Epithelial cell of esophagus (primary cell): ENCODE results near the gene LHFPL3.

Source experiments
- DNase-seq: peaks from one replicate; pipeline ENCODE4 v3.0.0; 2010; ENCODE audit warnings: low read depth
- H3K4me3 ChIP-seq: 2 replicates; pipeline ENCODE4 v1.5.1; 2011; ENCODE audit warnings: mild to moderate bottlenecking, low read length, control low read depth
- TF ChIP-seq, protein P1 (sequence below): IDR thresholded peaks from 2 replicates; pipeline ENCODE4 v1.5.1; 2011; ENCODE audit warnings: low read depth, mild to moderate bottlenecking, low read length, control low read depth, inconsistent platforms; ENCODE audit not compliant: insufficient read depth; ENCODE audit errors: missing control alignments

Gene LHFPL3

DNA sequence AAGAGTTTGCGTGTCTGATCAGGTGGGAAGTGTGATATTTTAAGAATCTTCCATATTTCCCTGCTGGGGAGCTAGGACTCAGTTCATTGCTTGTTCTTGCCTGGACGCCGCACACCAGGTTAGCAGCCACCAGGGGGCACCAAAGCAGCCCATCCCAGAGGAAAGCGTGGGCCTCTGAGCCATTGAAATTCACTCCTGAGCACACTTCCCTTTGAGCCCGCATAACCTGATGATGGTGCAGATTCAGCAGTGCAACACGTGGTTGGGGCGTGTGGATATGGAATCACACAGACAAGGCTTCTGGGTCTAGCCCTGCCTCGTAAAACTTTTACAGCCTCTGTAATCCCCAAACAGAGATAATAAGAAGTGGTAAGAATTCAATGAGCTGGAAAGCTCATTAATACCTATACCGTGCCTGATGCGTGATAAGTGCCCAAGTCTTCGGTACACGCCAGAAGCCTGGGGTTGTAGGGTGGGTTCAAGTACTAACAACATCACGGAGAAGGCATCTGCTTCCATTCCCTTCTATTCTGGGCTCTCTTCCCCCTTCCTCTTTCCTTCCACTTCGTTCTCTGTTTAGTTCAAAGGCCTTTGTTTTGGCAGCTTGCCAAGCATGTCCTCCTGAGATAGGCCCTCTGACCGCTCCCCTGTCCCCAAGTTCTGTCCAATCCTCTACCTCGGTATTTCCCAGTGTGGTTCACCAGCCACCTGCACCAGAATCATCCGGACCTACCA lies 555.5 kb downstream of the LHFPL3 start:
- no peak overlapping the region for H3K4me3 ChIP-seq
- DNase-seq, result peak; percentile 86
- TF ChIP-seq, protein P1, sequence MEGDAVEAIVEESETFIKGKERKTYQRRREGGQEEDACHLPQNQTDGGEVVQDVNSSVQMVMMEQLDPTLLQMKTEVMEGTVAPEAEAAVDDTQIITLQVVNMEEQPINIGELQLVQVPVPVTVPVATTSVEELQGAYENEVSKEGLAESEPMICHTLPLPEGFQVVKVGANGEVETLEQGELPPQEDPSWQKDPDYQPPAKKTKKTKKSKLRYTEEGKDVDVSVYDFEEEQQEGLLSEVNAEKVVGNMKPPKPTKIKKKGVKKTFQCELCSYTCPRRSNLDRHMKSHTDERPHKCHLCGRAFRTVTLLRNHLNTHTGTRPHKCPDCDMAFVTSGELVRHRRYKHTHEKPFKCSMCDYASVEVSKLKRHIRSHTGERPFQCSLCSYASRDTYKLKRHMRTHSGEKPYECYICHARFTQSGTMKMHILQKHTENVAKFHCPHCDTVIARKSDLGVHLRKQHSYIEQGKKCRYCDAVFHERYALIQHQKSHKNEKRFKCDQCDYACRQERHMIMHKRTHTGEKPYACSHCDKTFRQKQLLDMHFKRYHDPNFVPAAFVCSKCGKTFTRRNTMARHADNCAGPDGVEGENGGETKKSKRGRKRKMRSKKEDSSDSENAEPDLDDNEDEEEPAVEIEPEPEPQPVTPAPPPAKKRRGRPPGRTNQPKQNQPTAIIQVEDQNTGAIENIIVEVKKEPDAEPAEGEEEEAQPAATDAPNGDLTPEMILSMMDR, result peak; percentile 94

DNA sequence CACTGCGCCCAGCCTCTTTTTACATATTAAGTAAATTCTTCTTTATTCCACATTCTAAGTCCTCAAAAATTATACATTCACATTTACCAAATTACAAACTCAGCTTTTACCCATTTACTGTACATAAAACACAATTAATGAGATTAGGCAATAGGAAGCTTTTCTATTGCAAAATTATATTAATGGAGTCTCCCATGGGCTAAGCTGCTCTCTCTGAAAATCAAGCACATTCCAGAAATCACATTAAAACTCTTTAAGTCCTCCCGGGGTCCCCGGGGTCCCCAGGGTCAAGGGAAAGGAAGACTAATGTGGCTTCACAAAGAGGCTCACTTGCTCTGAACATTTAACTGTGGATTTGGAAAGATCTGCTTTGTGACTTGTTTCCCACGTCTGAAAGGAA lies 558.2 kb downstream of the LHFPL3 start:
- H3K4me3 ChIP-seq, result no peak overlapping the region
- DNase-seq, result no peak
- TF ChIP-seq, protein P1, result no peak

DNA sequence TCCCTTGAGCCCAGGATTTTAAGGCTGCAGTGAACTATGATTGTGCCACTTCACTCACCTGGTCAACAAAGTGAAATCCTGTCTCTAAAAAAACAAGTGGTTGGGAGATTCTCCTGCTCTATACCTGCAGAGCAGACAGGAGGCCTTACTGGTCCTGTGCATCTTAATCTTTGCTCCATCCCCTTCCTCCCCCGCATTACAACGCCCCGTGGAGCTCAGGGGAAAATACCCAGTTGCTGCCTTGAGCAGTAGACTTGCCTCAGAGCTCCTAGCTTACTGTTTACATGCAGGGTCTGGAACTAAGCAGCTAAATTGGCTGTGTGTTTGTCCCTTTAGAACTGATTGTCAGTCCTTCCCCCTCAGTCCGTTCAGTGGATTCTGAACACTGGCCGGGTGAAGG lies 561.8 kb downstream of the LHFPL3 start:
- no peak overlapping the region for H3K4me3 ChIP-seq

DNA sequence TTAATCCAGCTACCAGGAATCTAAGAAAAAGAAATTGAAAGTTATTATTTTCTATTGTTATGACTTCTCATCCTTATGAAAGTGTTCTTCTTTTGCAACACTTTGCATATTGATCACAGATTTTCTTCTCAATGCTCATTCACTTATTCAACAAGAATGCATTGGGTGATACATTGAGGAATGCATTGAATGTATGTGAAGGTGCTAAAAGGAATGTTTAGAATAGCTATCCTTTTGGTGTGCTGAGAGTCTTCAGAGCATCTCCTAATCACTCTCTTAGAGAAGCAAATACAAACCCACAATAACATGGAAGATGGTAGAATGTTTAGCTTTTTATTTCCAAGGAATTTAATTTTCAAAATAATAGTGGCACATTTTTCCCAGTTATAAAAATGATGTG lies 563.5 kb downstream of the LHFPL3 start:
- TF ChIP-seq, protein P1, result no peak
- no peak overlapping the region for H3K4me3 ChIP-seq
- DNase-seq, result no peak

More for the DNA sequence above, 561.8 kb downstream of the LHFPL3 start:
- DNase-seq, result no peak
- TF ChIP-seq, protein P1, result no peak

GRCh38 chr7:104894314-104894713 lies 565.9 kb downstream of the LHFPL3 start:
- DNase-seq, result no peak
- no peak overlapping the region for H3K4me3 ChIP-seq
- TF ChIP-seq, protein P1, result no peak

GRCh38 chr7:104894726-104895521 lies 566.5 kb downstream of the LHFPL3 start:
- H3K4me3 ChIP-seq, result no peak overlapping the region
- no peak for DNase-seq
- TF ChIP-seq, protein P1, result no peak
